Keratinocyte (primary cell): ENCODE measurements around the gene CBLN3. TPM values are rescaled to one million over a fixed set of nuclear protein-coding genes. Genes with fewer than 3 reads are reported as not detected.

ENCODE experiments used
- DNase-seq: peaks from one replicate; pipeline ENCODE4 v3.0.0-alpha.2; 2011; ENCODE audit warnings: low read depth, missing footprints, low spot score
- FAIRE-seq: peaks from 2 replicates; lab custom pipeline; 2011; peaks lifted over from hg19 to GRCh38; lab: Jason Lieb, UNC
- H2AFZ ChIP-seq: 2 replicates; pipeline ENCODE4 v1.6.0; 2012; ENCODE audit warnings: low read length, control low read depth, inconsistent platforms; ENCODE audit not compliant: control insufficient read depth
- H3K27ac ChIP-seq: 2 replicates; pipeline ENCODE4 v1.5.1; 2011; ENCODE audit warnings: low read length; ENCODE audit not compliant: control insufficient read depth, insufficient read depth
- H3K27me3 ChIP-seq: 3 replicates; pipeline ENCODE4 v1.6.0; 2011; ENCODE audit warnings: low read length; ENCODE audit not compliant: control insufficient read depth, insufficient read depth; ENCODE audit errors: extremely low read depth
- H3K36me3 ChIP-seq, 2 experiments: 2 replicates in 1 of 2; 3 replicates in 1 of 2; pipeline ENCODE4 v1.5.1; 2011; ENCODE audit warnings: low read length in 2 of 2, mild to moderate bottlenecking in 1 of 2; ENCODE audit not compliant: control insufficient read depth in 2 of 2, insufficient read depth in 2 of 2; ENCODE audit errors: extremely low read depth in 1 of 2
- H3K4me1 ChIP-seq: 3 replicates; pipeline ENCODE4 v1.5.1; 2011; ENCODE audit warnings: low read length; ENCODE audit not compliant: control insufficient read depth, insufficient read depth; ENCODE audit errors: extremely low read depth
- H3K4me2 ChIP-seq: 3 replicates; pipeline ENCODE4 v1.6.0; 2011; ENCODE audit warnings: low read depth, low read length; ENCODE audit not compliant: control insufficient read depth, insufficient read depth; ENCODE audit errors: extremely low read depth
- H3K4me3 ChIP-seq, 3 experiments: fragments of 200-600 bp in 1 of 3; sonication (generic) in 1 of 3; 2 replicates in 2 of 3; 3 replicates in 1 of 3; pipeline ENCODE4 v1.5.1; 2011 to 2016; ENCODE audit warnings: low read length in 3 of 3, mild to moderate bottlenecking in 3 of 3, control low read depth in 2 of 3, inconsistent platforms in 1 of 3, low read depth in 1 of 3, mixed read lengths in 1 of 3, mixed run types in 1 of 3, moderate library complexity in 1 of 3; ENCODE audit not compliant: control insufficient read depth in 2 of 3, insufficient read depth in 2 of 3; ENCODE audit errors: extremely low read depth in 1 of 3
- H3K79me2 ChIP-seq: 2 replicates; pipeline ENCODE4 v1.6.0; 2012; ENCODE audit warnings: low read length; ENCODE audit not compliant: control insufficient read depth, insufficient read depth
- H3K9ac ChIP-seq: 3 replicates; pipeline ENCODE4 v1.6.0; 2011; ENCODE audit warnings: low read length; ENCODE audit not compliant: control insufficient read depth, insufficient read depth; ENCODE audit errors: extremely low read depth
- H3K9me1 ChIP-seq: 3 replicates; pipeline ENCODE4 v1.6.0; 2011; ENCODE audit warnings: low read length; ENCODE audit not compliant: control insufficient read depth, insufficient read depth; ENCODE audit errors: extremely low read depth
- H3K9me3 ChIP-seq: 2 replicates; pipeline ENCODE4 v1.5.1; 2012; ENCODE audit warnings: low read depth, low read length; ENCODE audit not compliant: control insufficient read depth
- H4K20me1 ChIP-seq: 3 replicates; pipeline ENCODE4 v1.6.0; 2011; ENCODE audit warnings: low read length; ENCODE audit not compliant: control insufficient read depth, insufficient read depth; ENCODE audit errors: extremely low read depth
- EZH2 ChIP-seq: IDR thresholded peaks from one replicate; pipeline ENCODE4 v1.6.1; 2012; ENCODE audit warnings: inconsistent platforms, mild to moderate bottlenecking, low read length, moderate library complexity
- dilution Hi-C: fragments of 300-500 bp; cut with MboI; formaldehyde crosslinking; loops from one replicate; pipeline ENCODE4 v1.7.0; 2020; ENCODE audit warnings: low sequenced_read_pairs; ENCODE audit not compliant: extremely low pct_ligation_motif_present
- polyA plus RNA-seq, 5 experiments: library from polyadenylated mRNA; depleted of rRNA in 3 of 5; stranded (reverse) in 3 of 5; stranded (forward) in 1 of 5; unstranded in 1 of 5; fragments of >200 nt; gene quantifications; 1 replicate in 1 of 5; 2 replicates in 3 of 5; 3 replicates in 1 of 5; pipeline versions ENCODE4 v1.2.1 to v1.2.3, GENCODE V29; 2011 to 2012; ENCODE audit warnings: missing spikeins in 2 of 5, low read depth in 1 of 5, low replicate concordance in 1 of 5
- TF ChIP-seq, protein P1 (sequence below), 3 experiments: IDR thresholded peaks in 1 of 3; conservative IDR thresholded peaks in 1 of 3; optimal IDR thresholded peaks in 1 of 3; 2 replicates in 2 of 3; 3 replicates in 1 of 3; pipeline versions ENCODE3 to v1.5.1; 2011; ENCODE audit warnings: low read length in 3 of 3, mild to moderate bottlenecking in 3 of 3, moderate library complexity in 2 of 3, control low read depth in 1 of 3, inconsistent platforms in 1 of 3; ENCODE audit not compliant: insufficient read depth in 2 of 3; ENCODE audit errors: extremely low read depth in 1 of 3

Gene CBLN3
- polyA plus RNA-seq, 1 donor (not counting 4 experiments of a cell fraction or from before 2014, with no cell fraction given), result 1.6 TPM

DNA sequence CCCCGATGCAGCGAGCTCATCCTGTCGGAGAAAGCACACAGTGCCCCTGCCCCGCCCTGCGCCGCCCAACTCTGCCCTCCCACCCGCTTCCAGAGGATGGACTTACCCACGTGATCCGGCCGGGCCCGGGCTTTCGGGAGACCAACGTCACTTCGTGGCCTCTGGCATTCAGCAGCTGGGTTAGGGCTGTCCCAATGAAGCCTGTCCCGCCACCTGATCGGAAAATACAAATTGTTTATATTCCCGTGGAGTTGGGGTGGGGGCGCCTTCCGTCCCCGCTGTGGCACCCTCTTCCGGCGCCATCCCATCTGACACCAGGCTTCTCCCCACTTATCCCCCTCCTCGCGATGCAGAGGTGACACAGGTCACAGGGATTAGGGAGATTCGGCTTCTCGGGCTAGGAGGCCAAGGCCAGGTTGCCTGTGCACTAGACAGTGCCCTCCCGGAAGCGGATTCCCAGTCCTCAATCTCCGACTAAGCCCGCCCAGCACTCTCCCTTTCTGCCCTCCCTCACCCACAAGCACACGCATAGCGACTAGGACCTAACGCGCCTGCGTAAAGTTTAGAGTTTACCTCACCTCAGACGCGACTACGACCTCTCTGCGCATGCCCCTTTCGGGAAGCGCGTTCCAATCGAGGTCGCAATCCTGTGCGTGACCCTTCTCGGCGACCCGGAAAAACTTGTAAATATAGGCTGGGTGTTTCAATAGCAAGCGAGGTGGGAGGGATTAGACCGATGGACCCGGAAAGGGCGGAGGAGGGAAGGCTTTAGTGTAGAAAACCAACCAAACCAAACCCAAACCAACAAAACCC lies 13.0 kb upstream of the CBLN3 start, which contains the start of gene SDR39U1:
TSS of gene SDR39U1 (minus strand) at position 537 of the 813 bp plus-strand sequence. CDS start at position 530, 7 bp downstream.
- no peaks in the 10 kb centered on the region for H3K9me1 ChIP-seq
- FAIRE-seq, result peak; percentile 88
- H3K36me3 ChIP-seq, result peaks cover 23 to 45% of the 10 kb centered on the region in 2 experiments
- H3K27ac ChIP-seq, result peak within 1 kb of the TSS; percentile 90
- dilution Hi-C loops, result no loop called here
- peak within 1 kb of the TSS; percentile 69 to 98 (median 97) for H3K4me3 ChIP-seq
- H3K4me1 ChIP-seq, result peaks cover 12% of the 10 kb centered on the region
- H2AFZ ChIP-seq, result peak within 1 kb of the TSS; percentile 86
- H3K27me3 ChIP-seq, result no peaks in the 10 kb centered on the region
- peak within 1 kb of the TSS; percentile 90 for H3K9ac ChIP-seq
- no peaks in the 10 kb centered on the region for H3K9me3 ChIP-seq
- peak; percentile 91 for DNase-seq
- H3K4me2 ChIP-seq, result peak within 1 kb of the TSS; percentile 97
- peaks cover 21% of the 10 kb centered on the region for H3K79me2 ChIP-seq
- H4K20me1 ChIP-seq, result no peaks in the 10 kb centered on the region
- TF ChIP-seq, protein P1, sequence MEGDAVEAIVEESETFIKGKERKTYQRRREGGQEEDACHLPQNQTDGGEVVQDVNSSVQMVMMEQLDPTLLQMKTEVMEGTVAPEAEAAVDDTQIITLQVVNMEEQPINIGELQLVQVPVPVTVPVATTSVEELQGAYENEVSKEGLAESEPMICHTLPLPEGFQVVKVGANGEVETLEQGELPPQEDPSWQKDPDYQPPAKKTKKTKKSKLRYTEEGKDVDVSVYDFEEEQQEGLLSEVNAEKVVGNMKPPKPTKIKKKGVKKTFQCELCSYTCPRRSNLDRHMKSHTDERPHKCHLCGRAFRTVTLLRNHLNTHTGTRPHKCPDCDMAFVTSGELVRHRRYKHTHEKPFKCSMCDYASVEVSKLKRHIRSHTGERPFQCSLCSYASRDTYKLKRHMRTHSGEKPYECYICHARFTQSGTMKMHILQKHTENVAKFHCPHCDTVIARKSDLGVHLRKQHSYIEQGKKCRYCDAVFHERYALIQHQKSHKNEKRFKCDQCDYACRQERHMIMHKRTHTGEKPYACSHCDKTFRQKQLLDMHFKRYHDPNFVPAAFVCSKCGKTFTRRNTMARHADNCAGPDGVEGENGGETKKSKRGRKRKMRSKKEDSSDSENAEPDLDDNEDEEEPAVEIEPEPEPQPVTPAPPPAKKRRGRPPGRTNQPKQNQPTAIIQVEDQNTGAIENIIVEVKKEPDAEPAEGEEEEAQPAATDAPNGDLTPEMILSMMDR (optimal IDR thresholded peaks at IDR 0.05 in 1 of 3, IDR thresholded peaks at IDR 0.05 in 1 of 3, conservative IDR thresholded peaks at IDR 0.05 in 1 of 3; ENCODE audit: extremely low read depth in 1 of 3, insufficient read depth in 2 of 3, low read length in 3 of 3), result no peak
- no peak for TF ChIP-seq EZH2

DNA sequence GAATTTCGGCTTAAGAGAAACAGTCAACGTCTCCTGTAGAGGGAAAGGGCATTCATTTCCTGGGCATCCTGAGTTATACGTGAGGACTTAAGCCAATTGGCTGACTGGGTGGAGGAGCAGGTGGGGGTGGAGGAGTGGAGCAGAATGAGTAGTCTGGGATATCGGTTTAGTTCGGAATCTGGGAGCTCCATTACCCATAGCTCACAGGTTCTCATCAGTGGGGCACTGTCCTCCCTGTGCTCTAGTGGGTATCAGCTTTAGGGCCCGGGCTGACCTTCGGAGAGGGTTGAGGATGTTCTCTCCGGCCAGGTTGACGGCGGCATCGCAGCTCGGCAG lies 12.4 kb upstream of the CBLN3 start:
- Histone ChIP-seq H3K27me3 (no peaks in the 10 kb centered on the region), H3K9ac (peak overlapping the region; percentile 90), H3K27ac (peak overlapping the region; percentile 90), H3K4me3 (peak overlapping the region; percentile 61 to 97 (median 69)), H3K4me2 (peak overlapping the region; percentile 74), H3K9me1 (no peaks in the 10 kb centered on the region), H3K4me1 (peaks cover 12% of the 10 kb centered on the region), H3K9me3 (no peaks in the 10 kb centered on the region), H3K79me2 (peaks cover 21% of the 10 kb centered on the region), H2AFZ (peak overlapping the region; percentile 85), H4K20me1 (no peaks in the 10 kb centered on the region), H3K36me3 (peaks cover 29 to 51% of the 10 kb centered on the region in 2 experiments)
- FAIRE-seq, result no peak
- no peak for TF ChIP-seq EZH2
- TF ChIP-seq, protein P1 (optimal IDR thresholded peaks at IDR 0.05 in 1 of 3, IDR thresholded peaks at IDR 0.05 in 1 of 3, conservative IDR thresholded peaks at IDR 0.05 in 1 of 3; ENCODE audit: extremely low read depth in 1 of 3, insufficient read depth in 2 of 3, low read length in 3 of 3), result no peak
- dilution Hi-C loops, result no loop called here
- no peak for DNase-seq
